ENCODE measurements around the gene TARBP2. TPM values are rescaled to one million over a fixed set of nuclear protein-coding genes. Genes with fewer than 3 reads are reported as not detected.
A peak's percentile ranks its signal among the peaks of the same experiment; 100 is the strongest.

Gene TARBP2
- total RNA-seq, 1 experiment from 2014 or later = 74.0 TPM

DNA sequence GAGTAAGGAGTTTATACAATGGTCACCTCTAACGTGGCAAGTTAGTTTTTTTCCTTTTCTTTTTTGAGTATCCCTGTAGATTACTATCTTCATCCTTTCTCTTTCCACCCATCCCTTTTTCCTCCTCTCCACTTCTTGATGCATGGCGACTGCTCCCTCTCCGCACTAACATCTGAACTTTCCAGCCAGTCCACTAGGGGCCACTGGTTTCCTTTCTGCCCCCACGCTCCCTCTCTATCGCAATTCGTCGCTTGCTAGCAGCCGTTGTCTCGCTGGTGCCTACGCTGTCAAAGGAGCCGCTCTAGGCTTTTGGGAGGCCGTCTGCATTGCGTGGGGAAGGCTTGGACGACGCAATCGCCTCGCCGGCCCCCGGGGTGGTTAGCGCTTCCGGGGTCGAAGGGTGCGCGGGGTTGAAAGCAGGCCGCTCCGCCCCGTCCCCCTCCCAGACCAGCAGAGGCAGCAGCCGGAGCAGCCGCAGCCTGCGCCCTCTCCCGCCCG, 49.4 kb upstream of the TARBP2 start, which contains the start of gene PCBP2 (continued):
- no peak for TF ChIP-seq HMGXB4 (CRISPR knock-in tag; IDR thresholded peaks at IDR 0.05)
- TF ChIP-seq TEAD1 (CRISPR knock-in tag; IDR thresholded peaks at IDR 0.05) = peak; percentile 66; the same call in 1 of the 2 replicates
- TF ChIP-seq OVOL2 (CRISPR knock-in tag; IDR thresholded peaks at IDR 0.05; ENCODE audit: borderline replicate concordance) = no peak
- TF ChIP-seq CREM (CRISPR knock-in tag; IDR thresholded peaks at IDR 0.05) = peak; percentile 87
- TF ChIP-seq MYBL2 (CRISPR knock-in tag; IDR thresholded peaks at IDR 0.05) = no peak
- TF ChIP-seq ESRRA (CRISPR knock-in tag; IDR thresholded peaks at IDR 0.05; ENCODE audit: borderline replicate concordance) = no peak
- no peak for TF ChIP-seq ARID4B (CRISPR knock-in tag; IDR thresholded peaks at IDR 0.05; ENCODE audit: borderline replicate concordance)
- TF ChIP-seq JAZF1 (CRISPR knock-in tag; IDR thresholded peaks at IDR 0.05) = no peak
- no peak for TF ChIP-seq IRF1 (CRISPR knock-in tag; IDR thresholded peaks at IDR 0.05)
- TF ChIP-seq NFE2L1 (CRISPR knock-in tag; IDR thresholded peaks at IDR 0.05) = peak; percentile 11; the same call in 1 of the 2 replicates
- no peak for TF ChIP-seq NR1H2 (CRISPR knock-in tag; IDR thresholded peaks at IDR 0.05)
- TF ChIP-seq, protein P1, sequence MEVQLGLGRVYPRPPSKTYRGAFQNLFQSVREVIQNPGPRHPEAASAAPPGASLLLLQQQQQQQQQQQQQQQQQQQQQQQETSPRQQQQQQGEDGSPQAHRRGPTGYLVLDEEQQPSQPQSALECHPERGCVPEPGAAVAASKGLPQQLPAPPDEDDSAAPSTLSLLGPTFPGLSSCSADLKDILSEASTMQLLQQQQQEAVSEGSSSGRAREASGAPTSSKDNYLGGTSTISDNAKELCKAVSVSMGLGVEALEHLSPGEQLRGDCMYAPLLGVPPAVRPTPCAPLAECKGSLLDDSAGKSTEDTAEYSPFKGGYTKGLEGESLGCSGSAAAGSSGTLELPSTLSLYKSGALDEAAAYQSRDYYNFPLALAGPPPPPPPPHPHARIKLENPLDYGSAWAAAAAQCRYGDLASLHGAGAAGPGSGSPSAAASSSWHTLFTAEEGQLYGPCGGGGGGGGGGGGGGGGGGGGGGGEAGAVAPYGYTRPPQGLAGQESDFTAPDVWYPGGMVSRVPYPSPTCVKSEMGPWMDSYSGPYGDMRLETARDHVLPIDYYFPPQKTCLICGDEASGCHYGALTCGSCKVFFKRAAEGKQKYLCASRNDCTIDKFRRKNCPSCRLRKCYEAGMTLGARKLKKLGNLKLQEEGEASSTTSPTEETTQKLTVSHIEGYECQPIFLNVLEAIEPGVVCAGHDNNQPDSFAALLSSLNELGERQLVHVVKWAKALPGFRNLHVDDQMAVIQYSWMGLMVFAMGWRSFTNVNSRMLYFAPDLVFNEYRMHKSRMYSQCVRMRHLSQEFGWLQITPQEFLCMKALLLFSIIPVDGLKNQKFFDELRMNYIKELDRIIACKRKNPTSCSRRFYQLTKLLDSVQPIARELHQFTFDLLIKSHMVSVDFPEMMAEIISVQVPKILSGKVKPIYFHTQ (CRISPR knock-in tag; IDR thresholded peaks at IDR 0.05) = no peak
- TF ChIP-seq ZNF671 (CRISPR knock-in tag; IDR thresholded peaks at IDR 0.05) = no peak
- no peak for TF ChIP-seq SMAD3 (CRISPR knock-in tag; IDR thresholded peaks at IDR 0.05; ENCODE audit: borderline replicate concordance)
- no peak for TF ChIP-seq SOX15 (CRISPR knock-in tag; IDR thresholded peaks at IDR 0.05)
- TF ChIP-seq, protein P2, sequence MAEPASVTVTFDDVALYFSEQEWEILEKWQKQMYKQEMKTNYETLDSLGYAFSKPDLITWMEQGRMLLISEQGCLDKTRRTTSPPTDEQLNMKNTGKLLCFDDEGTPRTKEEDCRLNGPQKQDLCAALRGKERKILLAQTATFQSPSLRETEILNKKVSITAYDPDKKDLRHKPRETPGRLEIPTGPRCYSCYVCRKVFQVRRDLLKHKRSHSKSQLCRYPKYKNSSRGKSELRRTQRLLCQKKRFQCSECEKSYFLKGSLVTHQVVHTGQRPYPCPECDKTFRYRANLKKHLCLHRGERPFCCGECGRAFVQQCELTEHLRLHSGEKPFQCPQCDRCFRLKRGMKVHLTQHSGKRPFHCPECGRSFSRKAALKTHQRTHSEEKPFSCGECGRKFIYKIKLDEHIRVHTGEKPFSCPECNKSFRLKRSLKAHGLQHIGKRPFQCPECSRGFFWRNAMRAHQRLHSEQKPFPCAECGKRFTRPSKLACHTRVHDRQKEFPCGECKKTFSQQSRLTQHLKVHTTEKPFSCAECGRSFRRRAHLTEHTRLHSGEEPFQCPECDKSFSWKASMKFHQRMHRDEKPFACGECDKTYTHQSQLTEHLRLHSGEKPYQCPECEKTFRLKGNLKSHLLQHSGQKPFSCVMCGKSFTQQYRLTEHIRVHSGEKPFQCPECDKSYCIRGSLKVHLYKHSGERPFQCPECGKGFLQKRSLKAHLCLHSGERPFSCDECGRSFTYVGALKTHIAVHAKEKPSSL (CRISPR knock-in tag; conservative IDR thresholded peaks at IDR 0.05) = no peak
